ENCODE data around the gene ENOX1. TPM values are rescaled to one million over a fixed set of nuclear protein-coding genes. Genes with fewer than 3 reads are reported as not detected.
"Not testable (repeated sequence)": the region's sequence is repeated elsewhere in the genome, so short reads cannot be mapped to it uniquely, and the experiment has no call there.

Gene ENOX1
- total RNA-seq, 1 experiment from 2014 or later: 0.26 TPM

GRCh38 chr13:43415903-43416391, 370.8 kb downstream of the ENOX1 start:
- peaks cover 20% of the 10 kb centered on the region for H3K9me3 Mint-ChIP-seq
- CTCF ChIA-PET; DNase-seq (ENCODE audit: low spot score): not testable (repeated sequence)

GRCh38 chr13:43414111-43414510, 372.7 kb downstream of the ENOX1 start:
- H3K27ac Mint-ChIP-seq: no peak overlapping the region
- ChIA-PET POLR2A (no interaction called here), CTCF (no interaction called here)
- H3K9me3 Mint-ChIP-seq: 0 out of 2 replicates have a peak, but pooled peaks cover 3% of the 10 kb centered on the region
- no peaks in the 10 kb centered on the region for H3K36me3 Mint-ChIP-seq
- TF ChIP-seq FOXJ3 (CRISPR knock-in tag; IDR thresholded peaks at IDR 0.05; ENCODE audit: borderline replicate concordance) (no peak), TP53 (CRISPR knock-in tag; IDR thresholded peaks at IDR 0.05) (no peak), NFE2L1 (CRISPR knock-in tag; IDR thresholded peaks at IDR 0.05) (no peak), CDX4 (CRISPR knock-in tag; IDR thresholded peaks at IDR 0.05; ENCODE audit: borderline replicate concordance) (no peak), NR3C1 (CRISPR knock-in tag; conservative IDR thresholded peaks at IDR 0.05; ENCODE audit: low read depth) (no peak), GRHL2 (CRISPR knock-in tag; IDR thresholded peaks at IDR 0.05; ENCODE audit: insufficient replicate concordance, severe bottlenecking) (no peak), SMAD4 (CRISPR knock-in tag; IDR thresholded peaks at IDR 0.05) (no peak), CBFB (CRISPR knock-in tag; IDR thresholded peaks at IDR 0.05; ENCODE audit: low read depth) (no peak), USF2 (CRISPR knock-in tag; IDR thresholded peaks at IDR 0.05) (no peak), ZNF512 (CRISPR knock-in tag; IDR thresholded peaks at IDR 0.05; ENCODE audit: borderline replicate concordance) (no peak), KAT7 (CRISPR knock-in tag; IDR thresholded peaks at IDR 0.05; ENCODE audit: borderline replicate concordance) (no peak), FOXP4 (CRISPR knock-in tag; IDR thresholded peaks at IDR 0.05) (no peak), PREB (CRISPR knock-in tag; IDR thresholded peaks at IDR 0.05; ENCODE audit: borderline replicate concordance) (no peak), RELA (CRISPR knock-in tag; IDR thresholded peaks at IDR 0.05; ENCODE audit: borderline replicate concordance) (no peak), GABPB1 (CRISPR knock-in tag; IDR thresholded peaks at IDR 0.05) (no peak), IRF2 (CRISPR knock-in tag; IDR thresholded peaks at IDR 0.05; ENCODE audit: borderline replicate concordance, low read depth) (no peak), ZNF263 (CRISPR knock-in tag; IDR thresholded peaks at IDR 0.05; ENCODE audit: low read depth) (no peak), NR1H2 (CRISPR knock-in tag; IDR thresholded peaks at IDR 0.05) (no peak)
- ATAC-seq (no peak), DNase-seq (ENCODE audit: low spot score) (no peak)
- H3K4me3 Mint-ChIP-seq: no peak overlapping the region
- H3K27me3 Mint-ChIP-seq (ENCODE audit: low read depth): no peaks in the 10 kb centered on the region
- no peaks in the 10 kb centered on the region for H3K4me1 Mint-ChIP-seq

More at GRCh38 chr13:43415903-43416391, 370.8 kb downstream of the ENOX1 start:
- POLR2A ChIA-PET; H3K4me1 Mint-ChIP-seq; ATAC-seq; H3K27ac Mint-ChIP-seq; H3K36me3 Mint-ChIP-seq; H3K27me3 Mint-ChIP-seq (ENCODE audit: low read depth); H3K4me3 Mint-ChIP-seq: not testable (repeated sequence)
